GM04503 (cell line): ENCODE measurements around the gene SEMA3F.

Experiments used
- DNase-seq: peaks from one replicate; pipeline ENCODE4 v3.0.0-alpha.2; 2012; ENCODE audit warnings: low read depth

Gene SEMA3F

GRCh38 chr3:50156549-50157493 lies 1.7 kb downstream of the SEMA3F start:
- no peak for DNase-seq

GRCh38 chr3:50157827-50158529 lies 2.9 kb downstream of the SEMA3F start:
- DNase-seq: no peak

- no peak for DNase-seq
Observed at GRCh38 chr3:50158530-50159146, 3.5 kb downstream of the SEMA3F start.

GRCh38 chr3:50160561-50160983 lies 5.4 kb downstream of the SEMA3F start:
- no peak for DNase-seq

- no peak for DNase-seq
Observed at GRCh38 chr3:50161320-50161719, 6.2 kb downstream of the SEMA3F start.

- no peak for DNase-seq
Observed at GRCh38 chr3:50162034-50162883, 7.1 kb downstream of the SEMA3F start.

- peak; percentile 80 for DNase-seq
Observed at GRCh38 chr3:50163572-50164455, 8.7 kb downstream of the SEMA3F start.

- no peak for DNase-seq
Observed at GRCh38 chr3:50164481-50164880, 9.4 kb downstream of the SEMA3F start.

GRCh38 chr3:50164984-50165909 lies 10.1 kb downstream of the SEMA3F start:
- DNase-seq: peak; percentile 67

GRCh38 chr3:50165910-50166538 lies 10.9 kb downstream of the SEMA3F start:
- DNase-seq: no peak

GRCh38 chr3:50166620-50167019 lies 11.5 kb downstream of the SEMA3F start:
- no peak for DNase-seq

- no peak for DNase-seq
Observed at GRCh38 chr3:50167069-50167840, 12.1 kb downstream of the SEMA3F start.

GRCh38 chr3:50167841-50168209 lies 12.7 kb downstream of the SEMA3F start:
- no peak for DNase-seq

GRCh38 chr3:50168388-50168787 lies 13.3 kb downstream of the SEMA3F start:
- no peak for DNase-seq

- DNase-seq: no peak
Observed at GRCh38 chr3:50168791-50169190, 13.7 kb downstream of the SEMA3F start.

GRCh38 chr3:50169232-50169832 lies 14.2 kb downstream of the SEMA3F start:
- no peak for DNase-seq

- no peak for DNase-seq
Observed at GRCh38 chr3:50169858-50170257, 14.7 kb downstream of the SEMA3F start.

GRCh38 chr3:50170689-50171088 lies 15.6 kb downstream of the SEMA3F start:
- no peak for DNase-seq
